ENCODE results near the gene PLVAP.

Gene PLVAP

DNA sequence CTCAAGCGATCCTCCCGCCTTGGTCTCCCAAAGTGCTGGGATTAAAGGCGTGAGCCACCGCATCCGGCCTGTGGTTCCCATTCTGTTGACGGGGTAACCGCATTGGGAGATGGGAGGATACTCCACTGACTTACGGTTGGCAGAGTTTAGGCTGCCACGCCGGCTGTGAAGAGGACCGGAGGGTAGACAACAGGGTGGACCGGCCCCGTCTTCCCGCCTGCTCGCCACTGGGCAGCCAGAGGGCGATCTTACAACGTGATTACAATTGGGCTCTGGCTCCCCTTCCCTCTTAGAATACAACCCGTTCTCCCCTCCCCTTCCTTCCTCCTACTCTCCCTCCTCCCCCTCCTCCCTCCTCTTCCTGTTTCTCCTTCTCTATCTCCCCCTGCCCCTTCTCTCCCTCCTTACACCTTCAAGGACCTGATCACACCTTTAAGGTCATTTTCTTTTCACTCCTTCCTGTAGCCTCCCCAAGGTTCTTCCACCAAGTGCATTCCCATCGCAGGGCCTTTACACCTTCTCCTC lies 17.8 kb upstream of the PLVAP start (continued):
- TF ChIP-seq ZXDB (tag by site-specific recombination; IDR thresholded peaks at IDR 0.05) (peak; percentile 74), ZNF184 (tag by site-specific recombination; IDR thresholded peaks at IDR 0.05) (no peak), ZNF518A (tag by site-specific recombination; conservative IDR thresholded peaks at IDR 0.05; ENCODE audit: low read depth) (peak; percentile 49; the same call in 1 of the 2 replicates), ZNF248 (tag by site-specific recombination; IDR thresholded peaks at IDR 0.05) (no peak), ZNF658 (tag by site-specific recombination; IDR thresholded peaks at IDR 0.05) (no peak), ZFP41 (tag by site-specific recombination; IDR thresholded peaks at IDR 0.05; ENCODE audit: borderline replicate concordance) (no peak), ZNF394 (tag by site-specific recombination; IDR thresholded peaks at IDR 0.05; ENCODE audit: borderline replicate concordance) (no peak; the same call in 1 of the 2 replicates), ZNF221 (tag by site-specific recombination; IDR thresholded peaks at IDR 0.05; ENCODE audit: borderline replicate concordance) (no peak), ZSCAN16 (tag by site-specific recombination; IDR thresholded peaks at IDR 0.05) (no peak), BCL6B (tag by site-specific recombination; IDR thresholded peaks at IDR 0.05) (no peak), ZNF549 (tag by site-specific recombination; IDR thresholded peaks at IDR 0.05) (no peak), AEBP2 (tag by site-specific recombination; IDR thresholded peaks at IDR 0.05; ENCODE audit: borderline replicate concordance) (no peak), ZNF174 (tag by site-specific recombination; IDR thresholded peaks at IDR 0.05) (no peak), ZNF837 (tag by site-specific recombination; IDR thresholded peaks at IDR 0.05) (no peak), ZNF324 (tag by site-specific recombination; IDR thresholded peaks at IDR 0.05) (peak; percentile 62), ZIC2 (tag by site-specific recombination; IDR thresholded peaks at IDR 0.05) (no peak), ZNF600 (tag by site-specific recombination; IDR thresholded peaks at IDR 0.05) (peak; percentile 52; the same call in 1 of the 2 replicates), ZNF292 (tag by site-specific recombination; IDR thresholded peaks at IDR 0.05; ENCODE audit: borderline replicate concordance, low read depth) (no peak), HOXC10 (CRISPR knock-in tag; IDR thresholded peaks at IDR 0.05) (no peak), ZNF146 (tag by site-specific recombination; IDR thresholded peaks at IDR 0.05) (no peak), ZNF560 (tag by site-specific recombination; IDR thresholded peaks at IDR 0.05; ENCODE audit: borderline replicate concordance) (no peak), IKZF3 (tag by site-specific recombination; IDR thresholded peaks at IDR 0.05) (peak; percentile 30; the same call in 1 of the 2 replicates), ZNF23 (tag by site-specific recombination; IDR thresholded peaks at IDR 0.05; ENCODE audit: borderline replicate concordance) (no peak), KLF10 (tag by site-specific recombination; IDR thresholded peaks at IDR 0.05) (no peak), ZNF473 (tag by site-specific recombination; IDR thresholded peaks at IDR 0.05) (no peak), PRDM1 (tag by site-specific recombination; IDR thresholded peaks at IDR 0.05) (no peak), ZNF404 (tag by site-specific recombination; IDR thresholded peaks at IDR 0.05) (no peak), ZNF211 (tag by site-specific recombination; IDR thresholded peaks at IDR 0.05; ENCODE audit: low read depth) (no peak), ZNF239 (tag by site-specific recombination; IDR thresholded peaks at IDR 0.05) (no peak), ZNF645 (tag by site-specific recombination; IDR thresholded peaks at IDR 0.05) (no peak)
- TF ChIP-seq, protein P1, sequence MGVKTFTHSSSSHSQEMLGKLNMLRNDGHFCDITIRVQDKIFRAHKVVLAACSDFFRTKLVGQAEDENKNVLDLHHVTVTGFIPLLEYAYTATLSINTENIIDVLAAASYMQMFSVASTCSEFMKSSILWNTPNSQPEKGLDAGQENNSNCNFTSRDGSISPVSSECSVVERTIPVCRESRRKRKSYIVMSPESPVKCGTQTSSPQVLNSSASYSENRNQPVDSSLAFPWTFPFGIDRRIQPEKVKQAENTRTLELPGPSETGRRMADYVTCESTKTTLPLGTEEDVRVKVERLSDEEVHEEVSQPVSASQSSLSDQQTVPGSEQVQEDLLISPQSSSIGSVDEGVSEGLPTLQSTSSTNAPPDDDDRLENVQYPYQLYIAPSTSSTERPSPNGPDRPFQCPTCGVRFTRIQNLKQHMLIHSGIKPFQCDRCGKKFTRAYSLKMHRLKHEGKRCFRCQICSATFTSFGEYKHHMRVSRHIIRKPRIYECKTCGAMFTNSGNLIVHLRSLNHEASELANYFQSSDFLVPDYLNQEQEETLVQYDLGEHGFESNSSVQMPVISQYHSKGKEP (tag by site-specific recombination; IDR thresholded peaks at IDR 0.05): no peak

Data from HEK293 (cell line).